ENCODE results near the gene AAGAB.

AAGAB gene

GRCh38 chr15:67259806-67260205 lies 5.3 kb upstream of the AAGAB start:
- no peak for TF ChIP-seq CTCF (IDR thresholded peaks at IDR 0.05)

GRCh38 chr15:67259379-67259778 lies 4.9 kb upstream of the AAGAB start:
- TF ChIP-seq CTCF (IDR thresholded peaks at IDR 0.05): no peak

GRCh38 chr15:67256051-67256450 lies 1.6 kb upstream of the AAGAB start:
- no peak for TF ChIP-seq CTCF (IDR thresholded peaks at IDR 0.05)

GRCh38 chr15:67253549-67254237 lies 768 bp downstream of the AAGAB start:
- TF ChIP-seq CTCF (IDR thresholded peaks at IDR 0.05): no peak

- no peak for TF ChIP-seq CTCF (IDR thresholded peaks at IDR 0.05)
Observed at GRCh38 chr15:67253101-67253500, 1.4 kb downstream of the AAGAB start.

GRCh38 chr15:67251318-67251717 lies 3.1 kb downstream of the AAGAB start:
- no peak for TF ChIP-seq CTCF (IDR thresholded peaks at IDR 0.05)

GRCh38 chr15:67249830-67250229 lies 4.6 kb downstream of the AAGAB start:
- TF ChIP-seq CTCF (IDR thresholded peaks at IDR 0.05): no peak

- TF ChIP-seq CTCF (IDR thresholded peaks at IDR 0.05): no peak
Observed at GRCh38 chr15:67248011-67248505, 6.4 kb downstream of the AAGAB start.

All from LNCAP (cell line).